Measurements from ENCODE around the gene S100A9. TPM values are rescaled to one million over a fixed set of nuclear protein-coding genes. Genes with fewer than 3 reads are reported as not detected.

Gene S100A9
- total and polyA plus RNA-seq, 2 experiments from 2014 or later, result not detected

DNA sequence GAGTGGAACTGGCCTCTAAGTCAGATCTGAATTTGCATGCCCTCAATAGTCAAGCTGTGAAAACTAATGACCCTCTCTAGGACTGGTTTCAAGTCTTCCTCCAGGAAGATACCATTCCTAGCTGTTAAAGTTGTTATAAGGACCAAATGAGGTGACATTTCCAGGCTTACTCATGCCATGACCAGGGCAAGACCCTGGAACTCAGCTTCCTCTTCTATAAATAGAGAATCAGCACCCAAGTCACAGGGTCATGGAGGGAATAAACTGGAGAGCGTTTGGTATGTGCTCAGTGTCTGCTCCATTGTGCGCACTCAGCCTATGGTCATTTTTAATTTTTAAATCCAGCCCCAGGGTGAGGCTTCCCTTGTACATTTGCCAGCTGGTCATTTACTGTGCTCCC is 2.5 kb downstream of the S100A9 start:
- Histone ChIP-seq H3K4me1 (ENCODE audit: insufficient read depth) (no peaks in the 10 kb centered on the region), H2AFZ (no peak overlapping the region), H3K4me3 (no peak overlapping the region), H3K79me2 (replicated peaks; ENCODE audit: insufficient read depth) (no peaks in the 10 kb centered on the region), H3K27me3 (ENCODE audit: insufficient read depth) (no peaks in the 10 kb centered on the region), H4K20me1 (replicated peaks; ENCODE audit: insufficient read depth) (no peaks in the 10 kb centered on the region), H3K27ac (ENCODE audit: low read depth) (no peak overlapping the region), H3F3A (replicated peaks; ENCODE audit: low read depth) (no peaks in the 10 kb centered on the region), H3K9me2 (ENCODE audit: insufficient read depth) (no peaks in the 10 kb centered on the region; the same call in 1 of the 2 replicates), H3K4me2 (no peak overlapping the region), H3K36me3 (ENCODE audit: insufficient read depth) (no peaks in the 10 kb centered on the region)
- Mint-ChIP-seq H3K4me1 (peaks cover 8% of the 10 kb centered on the region; the same call in 1 of the 3 replicates), H3K27ac (no peak overlapping the region), H3K9me3 (no peaks in the 10 kb centered on the region), H3K27me3 (ENCODE audit: insufficient read depth, low read depth, poor library complexity) (peaks cover 5% of the 10 kb centered on the region), H3K36me3 (ENCODE audit: low read depth) (no peaks in the 10 kb centered on the region), H3K4me3 (no peak overlapping the region)
- no peak for DNase-seq (ENCODE audit: low spot score)
- TF ChIP-seq ZNF114 (CRISPR knock-in tag; IDR thresholded peaks at IDR 0.05), result no peak
- TF ChIP-seq EZH2 (IDR thresholded peaks at IDR 0.05; ENCODE audit: low read depth, unreplicated experiment), result no peak
- TF ChIP-seq EZH2phosphoT487 (IDR thresholded peaks at IDR 0.05; ENCODE audit: unreplicated experiment), result no peak
- no peak for TF ChIP-seq POLR2AphosphoS5 (IDR thresholded peaks at IDR 0.05; ENCODE audit: low read depth)
- TF ChIP-seq ZNF462 (CRISPR knock-in tag; IDR thresholded peaks at IDR 0.05), result no peak
- TF ChIP-seq NANOG (IDR thresholded peaks at IDR 0.05; ENCODE audit: borderline replicate concordance), result no peak
- ATAC-seq, result no peak
